Measurements from ENCODE around the gene PDPK1.

- TF ChIP-seq CTCF (IDR thresholded peaks at IDR 0.05; ENCODE audit: low read length) (no peak), EZH2 (IDR thresholded peaks at IDR 0.05; ENCODE audit: borderline replicate concordance, low read length) (no peak)
Measured at GRCh38 chr16:2497695-2498484, 39.9 kb upstream of the PDPK1 start.

Measured in OCI-LY1 (cell line).